Right lobe of liver (tissue), 4 donors: ENCODE results near the gene SRD5A2.

Experiments used
- CTCF ChIP-seq, 4 donors: fragments of 200-600 bp in 3 of 4; fragments of 450-650 bp in 1 of 4; IDR thresholded peaks; one replicate each; pipeline versions ENCODE4 v1.5.1 to v1.8.0; 2016 to 2022; ENCODE audit warnings: antibody characterized with exemption in 4 of 4, mild to moderate bottlenecking in 2 of 4
- POLR2A ChIP-seq: fragments of 450-650 bp; IDR thresholded peaks from one replicate; pipeline ENCODE4 v1.6.1; 2017; ENCODE audit warnings: antibody characterized with exemption, mild to moderate bottlenecking
- donor health status: DM: no; HTN: no; CAD: no.
- donor health status: DM: no; HTN: no; CAD: no.
- donor health status: DM: no; HTN: yes; CAD: no.

GRCh38 chr2:31580321-31581117 is at the start of gene SRD5A2:
- no peak for TF ChIP-seq CTCF (IDR thresholded peaks at IDR 0.05)
- TF ChIP-seq POLR2A = no peak
